Heart right ventricle (tissue), 16 donors: ENCODE results near the gene NHLRC4. TPM values are rescaled to one million over a fixed set of nuclear protein-coding genes. Genes with fewer than 3 reads are reported as not detected.

ENCODE experiments used
- ATAC-seq, 8 donors: fragments of 200-7000 bp; cut with Tn5 transposase; one replicate each; pipeline ENCODE4 v1.9.1; 2020; ENCODE audit warnings: mild to moderate bottlenecking in 8 of 8, moderate library complexity in 8 of 8, moderate number of reproducible peaks in 1 of 8
- DNase-seq, 2 donors: peaks; one replicate each; pipeline ENCODE4 v3.0.0-alpha.2; 2020
- H3K27ac ChIP-seq, 10 donors: fragments of 200-600 bp; sonication (generic) in 2 of 10; one replicate each; pipeline versions ENCODE4 v1.5.0 to v1.8.0; 2020 to 2022; ENCODE audit warnings: mild to moderate bottlenecking in 3 of 10
- H3K27me3 ChIP-seq, 7 donors: fragments of 200-600 bp; one replicate each; pipeline ENCODE4 v1.8.0; 2021 to 2022; ENCODE audit warnings: mild to moderate bottlenecking in 2 of 7
- H3K36me3 ChIP-seq, 9 donors: fragments of 200-600 bp; sonication (generic) in 1 of 9; one replicate each; pipeline versions ENCODE4 v1.5.0 to v1.8.0; 2020 to 2022; ENCODE audit warnings: mild to moderate bottlenecking in 2 of 9
- H3K4me1 ChIP-seq, 9 donors: fragments of 200-600 bp; sonication (generic) in 1 of 9; one replicate each; pipeline versions ENCODE4 v1.5.0 to v1.8.0; 2020 to 2022; ENCODE audit warnings: mild to moderate bottlenecking in 4 of 9
- H3K4me3 ChIP-seq, 10 donors: fragments of 200-600 bp; sonication (generic) in 2 of 10; one replicate each; pipeline versions ENCODE4 v1.5.0 to v1.8.0; 2020 to 2022; ENCODE audit warnings: mild to moderate bottlenecking in 7 of 10, moderate library complexity in 2 of 10
- H3K9me3 ChIP-seq, 11 donors: fragments of 200-600 bp in 10 of 11; sonication (generic) in 2 of 11; one replicate each; pipeline versions ENCODE4 v1.5.0 to v1.8.0; 2013 to 2022; ENCODE audit warnings: mild to moderate bottlenecking in 2 of 11, control low read depth in 1 of 11, moderate library complexity in 1 of 11
- WGBS, 2 donors: extraction: QIAGEN DNeasy Blood & Tissue Kit; methylation state at CpG; one replicate each; pipeline ENCODE4 v1.1.7; 2013; ENCODE audit warnings: inconsistent platforms in 1 of 2; 5-methylcytosine and 5-hydroxymethylcytosine counted together
- intact Hi-C, 10 donors: fragments of 100-400 bp; cut with DNase I; formaldehyde crosslinking; loops; one replicate each; pipeline versions ENCODE4 v1.11.1 to v1.14.2; 2022
- polyA plus RNA-seq, 2 donors: library from polyadenylated mRNA; stranded (reverse); fragments of 200-250 nt; gene quantifications; one replicate each; pipeline ENCODE4 v1.2.3, GENCODE V29; 2013
- total RNA-seq, 10 donors: library from RNA; stranded (reverse); fragmentation: NEBNext Ultra II Directional in 3 of 10; extraction: Animal tissue kit (Norgen Biotek cat#: 25700) in 3 of 10; gene quantifications; one replicate each; pipeline versions ENCODE4 v1.2.1 to v1.2.4, GENCODE V29; 2021 to 2023
- TF ChIP-seq, protein P1 (sequence below), 9 donors: fragments of 200-600 bp; sonication (generic) in 2 of 9; IDR thresholded peaks; one replicate each; pipeline versions ENCODE4 v1.5.0 to v1.8.0; 2021 to 2022; ENCODE audit warnings: antibody characterized with exemption in 9 of 9, mild to moderate bottlenecking in 5 of 9, moderate library complexity in 1 of 9
- donor health status: Arrhythmogenic right ventricular cardiomyopathy.
- donor health status: ischemic (EF 13 %, LVEDD 7.1; RV severe dilation, severe dysfunction).
- donor health status: healthy with polysubstance abuse.
- donor health status: DM: no; HTN: yes; CAD: no.
- donor health status: DM: no; HTN: no; CAD: no.
- donor health status: ischemic (EF 25% LVEDD 6.9; RV normal size, moderate dysfunction).
- donor health status: ischemic (EF 25% LVEDD 5.7; RV mildly dilated, moderate dysfunction).
- donor health status: healthy.
- donor health status: DM: yes; HTN: yes; CAD: no.
- donor health status: Ischemic cardiomyopathy.
- donor health status: ischemic (EF 35%, LVEDD 5.7; RV mildly dilated, moderate dysfunction).
- donor health status: nonischemic (EF 11% LVEDD 7.7; RV severe dilation, severe dysfunction).
- donor health status: DM: yes; HTN: yes; CAD: no.
- donor health status: PGD.
- donor health status: ischemic (EF 29% LVEDD 5.4; RV normal size, mild dysfunction).
- donor health status: nonischemic (EF 23%, LVEDD 6.1; RV moderate dilation, normal function).

NHLRC4 gene
- total and polyA plus RNA-seq, 12 donors = 0.12 to 0.75 (median 0.54) TPM; not detected in 2

DNA sequence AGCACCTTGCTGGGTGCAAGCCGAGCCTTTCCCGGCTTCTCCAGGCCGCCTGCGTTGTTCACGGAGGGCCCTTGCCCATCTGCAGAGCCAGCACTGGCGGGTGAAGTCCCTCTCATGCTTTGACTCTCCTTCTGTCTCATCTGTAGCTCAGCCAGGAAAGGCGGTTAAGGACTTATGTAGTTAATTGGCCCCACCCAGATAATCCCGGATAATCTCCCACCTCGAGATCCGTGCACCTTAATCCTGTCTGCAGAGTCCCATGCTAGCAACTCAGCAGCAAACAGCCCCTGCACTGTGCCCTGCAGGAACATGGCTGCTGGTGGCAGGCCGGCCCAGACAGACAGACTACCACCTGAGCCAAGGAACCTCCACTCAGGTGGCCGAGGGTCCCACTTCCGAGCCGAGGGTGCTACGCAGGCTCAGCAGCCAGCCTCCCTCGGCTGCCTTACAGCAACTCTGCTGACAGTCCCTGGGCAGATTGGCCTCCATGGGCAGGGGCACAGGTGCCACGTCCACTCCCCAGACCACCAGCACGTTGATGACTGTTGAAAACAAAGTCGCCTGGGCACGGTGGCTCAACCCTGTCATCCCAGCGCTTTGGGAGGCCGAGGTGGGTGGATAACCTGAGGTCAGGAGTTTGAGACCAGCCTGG, 40.0 kb downstream of the NHLRC4 start:
- H3K27ac ChIP-seq = no peak overlapping the region
- ATAC-seq (no peak), DNase-seq (no peak)
- no peak overlapping the region for H3K4me3 ChIP-seq
- no peaks in the 10 kb centered on the region for H3K36me3 ChIP-seq
- H3K4me1 ChIP-seq = peaks cover 0 to 6% (median 0%) of the 10 kb centered on the region in 9 donors
- intact Hi-C loops = no loop called here
- TF ChIP-seq, protein P1, sequence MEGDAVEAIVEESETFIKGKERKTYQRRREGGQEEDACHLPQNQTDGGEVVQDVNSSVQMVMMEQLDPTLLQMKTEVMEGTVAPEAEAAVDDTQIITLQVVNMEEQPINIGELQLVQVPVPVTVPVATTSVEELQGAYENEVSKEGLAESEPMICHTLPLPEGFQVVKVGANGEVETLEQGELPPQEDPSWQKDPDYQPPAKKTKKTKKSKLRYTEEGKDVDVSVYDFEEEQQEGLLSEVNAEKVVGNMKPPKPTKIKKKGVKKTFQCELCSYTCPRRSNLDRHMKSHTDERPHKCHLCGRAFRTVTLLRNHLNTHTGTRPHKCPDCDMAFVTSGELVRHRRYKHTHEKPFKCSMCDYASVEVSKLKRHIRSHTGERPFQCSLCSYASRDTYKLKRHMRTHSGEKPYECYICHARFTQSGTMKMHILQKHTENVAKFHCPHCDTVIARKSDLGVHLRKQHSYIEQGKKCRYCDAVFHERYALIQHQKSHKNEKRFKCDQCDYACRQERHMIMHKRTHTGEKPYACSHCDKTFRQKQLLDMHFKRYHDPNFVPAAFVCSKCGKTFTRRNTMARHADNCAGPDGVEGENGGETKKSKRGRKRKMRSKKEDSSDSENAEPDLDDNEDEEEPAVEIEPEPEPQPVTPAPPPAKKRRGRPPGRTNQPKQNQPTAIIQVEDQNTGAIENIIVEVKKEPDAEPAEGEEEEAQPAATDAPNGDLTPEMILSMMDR (IDR thresholded peaks at IDR 0.05) = no peak
- no peaks in the 10 kb centered on the region for H3K27me3 ChIP-seq
- WGBS, 2 donors = 94% methylated on average over 22 of the region's 22 CpGs
- H3K9me3 ChIP-seq = peaks cover 0 to 6% (median 0%) of the 10 kb centered on the region in 11 donors

DNA sequence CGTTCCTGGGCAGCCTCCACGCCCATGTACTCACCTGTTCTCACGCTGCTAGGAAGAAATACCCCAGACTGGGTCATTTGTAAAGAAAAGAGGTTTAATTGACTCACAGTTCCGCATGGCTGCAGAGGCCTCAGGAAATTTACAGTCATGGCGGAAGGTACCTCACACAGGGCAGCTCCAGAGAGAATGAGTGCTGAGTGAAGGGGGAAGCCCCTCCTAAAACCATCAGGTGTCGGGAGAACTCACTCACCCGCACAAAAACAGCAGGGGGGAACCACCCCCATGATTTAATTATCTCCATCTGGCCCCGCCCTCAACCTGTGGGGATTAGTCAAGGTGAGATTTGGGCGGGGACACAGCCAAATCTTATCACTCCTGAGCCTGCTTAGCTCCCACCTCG, 41.2 kb downstream of the NHLRC4 start:
- WGBS, 2 donors = 86 to 89% methylated on average over 10 of the region's 10 CpGs
- intact Hi-C loops = no loop called here
- H3K27me3 ChIP-seq = no peaks in the 10 kb centered on the region
- no peak overlapping the region for H3K27ac ChIP-seq
- TF ChIP-seq, protein P1 (IDR thresholded peaks at IDR 0.05) = no peak
- H3K4me1 ChIP-seq = peaks cover 0 to 6% (median 0%) of the 10 kb centered on the region in 9 donors
- no peak overlapping the region for H3K4me3 ChIP-seq
- DNase-seq = no peak
- ATAC-seq = no peak
- H3K9me3 ChIP-seq = peaks cover 0 to 6% (median 0%) of the 10 kb centered on the region in 11 donors
- H3K36me3 ChIP-seq = no peaks in the 10 kb centered on the region

DNA sequence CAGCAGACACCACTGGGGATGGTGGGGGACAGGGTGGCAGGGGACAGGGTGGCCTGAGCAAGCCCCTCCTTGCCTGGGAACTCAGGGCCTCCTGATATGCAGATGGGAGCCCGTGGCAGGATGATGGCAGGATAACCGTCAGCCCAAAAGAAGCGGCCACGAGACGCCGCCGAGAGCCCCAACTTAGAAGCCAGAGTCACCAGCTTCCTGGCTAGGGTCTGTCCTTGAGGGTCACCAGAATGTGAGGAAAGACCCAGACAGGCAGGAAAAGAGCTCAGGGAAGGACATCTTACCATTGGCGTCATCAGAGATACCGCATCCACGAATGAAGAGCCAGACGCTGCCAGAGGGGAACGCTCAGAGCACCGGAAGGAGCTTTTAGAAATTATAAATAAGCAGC, 42.5 kb downstream of the NHLRC4 start:
- Histone ChIP-seq H3K9me3 (peaks cover 0 to 6% (median 0%) of the 10 kb centered on the region in 11 donors), H3K27me3 (no peaks in the 10 kb centered on the region), H3K36me3 (no peaks in the 10 kb centered on the region), H3K4me3 (no peak overlapping the region), H3K4me1 (peaks cover 0 to 6% (median 0%) of the 10 kb centered on the region in 9 donors), H3K27ac (no peak overlapping the region)
- intact Hi-C loops = no loop called here
- ATAC-seq (no peak), DNase-seq (no peak)
- TF ChIP-seq, protein P1 (IDR thresholded peaks at IDR 0.05) = no peak
- WGBS, 2 donors = 87 to 90% methylated on average over 13 of the region's 13 CpGs

DNA sequence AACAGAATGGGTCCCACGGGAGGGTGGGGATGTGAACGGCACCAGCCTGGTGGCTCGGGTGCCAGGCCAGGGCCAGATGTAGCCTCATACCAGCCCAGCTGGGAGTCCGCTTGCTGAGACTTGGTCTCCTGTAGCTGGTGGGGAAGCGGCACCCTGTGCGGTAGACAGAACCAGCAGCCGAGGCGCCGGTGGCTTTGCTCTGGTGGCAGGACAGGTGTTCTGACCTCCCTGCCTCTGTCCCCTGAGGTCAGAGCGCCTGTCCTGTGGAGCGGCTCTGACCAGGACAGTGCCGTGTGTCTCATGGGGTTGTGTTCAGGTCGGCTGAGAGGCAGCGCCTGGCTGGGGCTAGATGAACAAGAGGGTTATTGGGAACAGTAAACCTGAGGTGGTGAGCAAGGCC, 43.2 kb downstream of the NHLRC4 start:
- ATAC-seq (peak in 2 of 8 donors; percentile 31 to 49), DNase-seq (no peak)
- intact Hi-C loops = no loop called here
- Histone ChIP-seq H3K4me1 (peaks cover 0 to 6% (median 0%) of the 10 kb centered on the region in 9 donors), H3K4me3 (no peak overlapping the region), H3K27me3 (no peaks in the 10 kb centered on the region), H3K27ac (no peak overlapping the region), H3K9me3 (peaks cover 0 to 5% (median 0%) of the 10 kb centered on the region in 11 donors), H3K36me3 (no peaks in the 10 kb centered on the region)
- 91 to 92% methylated on average over 14 of the region's 14 CpGs for WGBS, 2 donors
- TF ChIP-seq, protein P1 (IDR thresholded peaks at IDR 0.05) = no peak
